Ovary (tissue), 3 donors: ENCODE results near the gene KRT81.

Experiments
- CTCF ChIP-seq, 3 donors: fragments of 450-650 bp in 2 of 3; fragments of 200-600 bp in 1 of 3; IDR thresholded peaks; one replicate each; pipeline versions ENCODE4 v1.5.1 to v1.8.0; 2016 to 2022; ENCODE audit warnings: antibody characterized with exemption in 3 of 3, mild to moderate bottlenecking in 1 of 3
- EP300 ChIP-seq: sonication (generic); formaldehyde crosslinking; IDR thresholded peaks from one replicate; pipeline ENCODE4 v1.6.1; 2017; ENCODE audit warnings: antibody characterized with exemption
- POLR2A ChIP-seq: fragments of 450-650 bp; IDR thresholded peaks from one replicate; pipeline ENCODE4 v1.6.1; 2017; ENCODE audit warnings: antibody characterized with exemption, mild to moderate bottlenecking, moderate library complexity
- donor health status: DM: no; HTN: no; CAD: no.

GRCh38 chr12:52311285-52311648 lies 19.9 kb upstream of the KRT81 start:
- TF ChIP-seq CTCF (IDR thresholded peaks at IDR 0.05) (no peak), POLR2A (no peak), EP300 (no peak)
